ENCODE data around the gene IGF2BP2.

The IGF2BP2 gene

GRCh38 chr3:185730550-185730949 lies 94.3 kb downstream of the IGF2BP2 start:
- no peak for DNase-seq

- no peak for DNase-seq
Observed at GRCh38 chr3:185729337-185730055, 95.3 kb downstream of the IGF2BP2 start.

DNA sequence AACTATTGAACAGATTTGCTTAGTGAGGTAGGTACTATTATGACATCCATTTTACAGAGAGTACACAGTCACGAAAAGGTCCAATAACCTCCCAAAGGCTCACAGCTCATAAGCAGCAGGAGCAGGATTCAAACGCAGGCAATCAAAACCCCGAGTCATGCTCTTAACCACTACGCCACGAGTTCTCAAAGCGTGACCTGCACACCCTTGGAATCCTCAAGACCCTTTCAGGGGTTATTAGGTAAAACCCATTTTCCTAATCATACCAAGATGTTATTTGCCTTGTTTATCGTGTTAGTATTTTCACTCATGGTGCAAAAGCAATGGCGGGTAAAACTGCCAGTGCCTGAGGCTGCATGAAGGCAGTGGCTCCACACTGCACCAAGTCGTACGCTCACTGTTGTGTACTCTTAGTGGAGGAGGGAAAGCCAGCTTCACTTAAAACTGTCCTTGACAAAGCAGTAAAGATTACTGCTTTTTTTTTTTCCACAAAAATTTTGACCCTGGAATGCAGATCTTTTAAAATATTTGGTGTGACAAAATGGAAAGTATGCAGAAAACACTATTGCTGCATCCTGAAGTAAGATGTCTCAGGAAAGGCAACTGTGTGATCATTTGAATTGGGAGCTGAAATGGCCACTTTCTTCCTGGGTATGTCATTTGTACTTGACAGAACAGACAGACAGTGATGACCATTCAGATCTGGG lies 96.1 kb downstream of the IGF2BP2 start:
- DNase-seq = no peak

- no peak for DNase-seq
Observed at GRCh38 chr3:185727873-185728272, 97.0 kb downstream of the IGF2BP2 start.

DNA sequence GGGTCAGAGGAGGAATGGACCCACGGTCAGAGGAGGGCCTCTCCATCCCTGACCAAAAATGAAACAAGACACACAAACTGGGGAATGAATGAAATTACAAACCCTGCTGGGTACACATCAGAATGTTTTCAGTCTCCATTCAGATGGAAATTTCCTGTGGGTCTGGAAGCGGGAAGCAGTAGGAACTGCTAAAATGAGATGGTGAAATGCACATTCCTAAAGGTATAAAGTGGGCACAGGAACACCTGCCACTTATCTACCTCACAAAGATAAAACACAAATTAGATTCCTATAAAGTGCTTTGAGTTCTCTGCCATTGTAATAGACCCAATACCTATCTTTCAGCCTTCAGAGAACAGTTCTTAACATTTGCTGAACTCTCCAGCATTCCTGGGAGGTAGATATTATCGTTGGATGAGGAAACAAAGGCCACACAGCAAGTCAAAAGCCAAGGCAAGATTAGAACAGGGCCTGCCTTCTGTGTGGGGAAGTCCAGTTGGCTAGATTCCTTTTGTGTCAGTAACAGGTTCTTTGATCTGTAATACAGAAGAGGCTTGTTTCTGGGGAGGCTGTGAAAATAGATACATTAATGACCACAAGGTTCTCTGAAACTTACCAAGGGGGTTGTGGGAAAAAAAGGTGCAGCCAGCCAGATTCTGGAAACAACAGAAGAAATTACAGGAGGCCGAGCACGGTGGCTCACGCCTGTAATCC lies 98.4 kb downstream of the IGF2BP2 start:
- DNase-seq = no peak

DNA sequence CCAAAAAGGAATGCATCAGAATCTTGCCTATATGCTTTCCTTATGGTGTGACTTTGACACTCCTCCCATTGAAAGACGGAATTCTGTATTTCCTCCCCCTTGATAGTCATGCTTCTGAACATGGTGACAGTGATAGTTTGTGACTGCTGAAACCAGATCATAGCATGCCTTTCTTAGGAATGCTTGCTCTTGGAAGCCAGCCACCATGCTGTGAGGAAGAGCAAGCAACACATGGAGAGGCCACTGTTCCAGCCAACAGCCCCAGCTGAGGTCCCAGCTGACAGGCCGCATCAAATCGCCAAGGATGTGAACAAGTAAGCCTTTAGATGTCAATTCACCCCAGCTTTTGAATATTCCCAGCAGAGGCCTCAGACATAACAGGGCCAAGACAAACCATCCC lies 100.1 kb downstream of the IGF2BP2 start:
- no peak for DNase-seq

- no peak for DNase-seq
Observed at GRCh38 chr3:185724251-185724650, 100.6 kb downstream of the IGF2BP2 start.

DNA sequence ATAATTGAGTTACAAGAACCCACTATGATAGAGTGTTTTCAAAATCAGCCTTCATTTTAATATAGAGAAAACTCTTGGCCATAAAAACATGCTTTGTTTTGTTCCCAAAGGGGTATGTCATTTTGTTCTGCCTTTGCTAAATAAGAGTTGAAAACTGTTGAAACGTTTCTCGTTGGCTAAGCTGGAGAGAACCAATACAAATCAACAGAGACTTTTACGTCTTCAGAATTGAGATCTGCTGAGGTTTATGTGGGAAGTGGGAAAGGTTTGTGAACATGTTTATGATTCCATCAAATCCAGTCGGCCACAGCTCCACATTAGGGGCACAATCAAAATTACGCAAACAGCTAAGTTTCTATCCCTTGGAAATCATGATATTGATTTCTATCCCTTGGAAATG lies 102.0 kb downstream of the IGF2BP2 start:
- DNase-seq = no peak

DNA sequence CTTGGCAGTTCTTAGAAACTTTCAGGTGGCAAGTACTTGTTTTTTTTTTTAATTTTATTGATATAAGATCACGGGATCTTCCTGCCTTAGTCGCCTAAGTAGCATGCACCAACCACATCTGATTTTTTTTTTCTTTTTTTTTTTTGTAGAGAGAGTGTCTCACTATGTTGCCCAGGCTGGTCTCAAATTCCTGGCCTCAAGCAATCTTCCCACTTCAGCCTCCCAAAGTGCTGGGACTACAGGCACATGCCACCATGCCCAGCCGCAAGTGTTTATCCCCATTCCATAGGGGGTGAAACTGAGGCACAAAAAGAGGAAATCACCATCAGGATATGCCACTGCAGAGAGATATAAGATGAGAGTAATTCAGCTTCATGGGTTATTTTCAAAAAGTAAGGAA lies 102.9 kb downstream of the IGF2BP2 start:
- DNase-seq = no peak

GRCh38 chr3:185720326-185720725 lies 104.5 kb downstream of the IGF2BP2 start:
- no peak for DNase-seq

GRCh38 chr3:185718736-185719593 lies 105.9 kb downstream of the IGF2BP2 start:
- DNase-seq = no peak

- DNase-seq = no peak
Observed at GRCh38 chr3:185717627-185718402, 107.0 kb downstream of the IGF2BP2 start.

- DNase-seq = no peak
Observed at GRCh38 chr3:185717121-185717520, 107.7 kb downstream of the IGF2BP2 start.

GRCh38 chr3:185716436-185717108 lies 108.3 kb downstream of the IGF2BP2 start:
- no peak for DNase-seq

GRCh38 chr3:185715091-185715490 lies 109.8 kb downstream of the IGF2BP2 start:
- no peak for DNase-seq

DNA sequence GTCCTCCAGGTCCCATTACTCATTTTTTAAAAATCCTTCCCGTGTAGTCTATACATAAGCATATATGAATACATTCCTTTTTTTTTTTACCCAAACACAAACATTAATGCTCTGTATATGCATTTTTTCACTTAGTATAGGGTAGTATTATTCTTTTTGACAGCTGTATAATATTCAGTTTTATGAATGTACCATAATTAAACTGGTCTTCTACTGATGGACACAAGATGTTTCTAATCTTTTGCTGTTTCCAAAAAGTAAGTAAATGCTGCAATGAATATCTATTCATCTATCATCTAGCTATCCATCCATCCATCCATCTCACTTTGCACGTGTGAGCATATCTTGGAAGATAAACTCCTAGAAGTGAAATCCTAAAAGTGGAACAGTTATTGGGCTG lies 110.8 kb downstream of the IGF2BP2 start:
- DNase-seq = no peak

DNA sequence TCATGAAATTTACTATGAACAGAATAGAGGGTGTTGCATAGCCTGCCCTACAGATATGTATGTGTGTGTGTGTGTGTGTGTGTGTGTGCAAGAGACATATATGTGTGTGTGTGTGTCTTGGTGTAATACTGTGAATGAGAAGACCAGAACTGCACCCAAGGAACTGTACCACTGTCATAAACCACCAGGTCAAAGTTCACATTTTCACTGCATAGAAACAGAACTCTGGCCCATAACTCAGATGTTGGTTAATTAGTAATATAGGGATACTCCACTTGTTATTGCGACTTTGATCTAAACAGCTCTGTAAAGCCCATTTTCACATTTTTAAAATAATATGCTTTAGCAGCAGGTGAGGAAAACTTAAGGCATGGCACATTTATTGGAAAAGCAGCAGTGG lies 111.8 kb downstream of the IGF2BP2 start:
- DNase-seq = no peak

- DNase-seq = no peak
Observed at GRCh38 chr3:185712337-185712736, 112.5 kb downstream of the IGF2BP2 start.

GRCh38 chr3:185711255-185711870 lies 113.5 kb downstream of the IGF2BP2 start:
- DNase-seq = no peak

GRCh38 chr3:185709251-185709955 lies 115.4 kb downstream of the IGF2BP2 start:
- DNase-seq = no peak
